Neuron (in vitro differentiated cells): ENCODE results near the gene EMC8.

Source experiments
- H2AFZ ChIP-seq: one replicate; pipeline ENCODE4 v1.6.1; 2013; ENCODE audit warnings: low read depth, mild to moderate bottlenecking, inconsistent platforms, low read length, moderate library complexity
- H3K27me3 ChIP-seq: one replicate; pipeline ENCODE4 v1.6.1; 2013; ENCODE audit warnings: low read length; ENCODE audit not compliant: insufficient read depth
- H3K36me3 ChIP-seq: one replicate; pipeline ENCODE4 v1.6.1; 2013; ENCODE audit warnings: low read length; ENCODE audit not compliant: insufficient read depth
- H3K4me1 ChIP-seq: one replicate; pipeline ENCODE4 v1.6.1; 2013; ENCODE audit warnings: low read length; ENCODE audit not compliant: insufficient read depth
- H3K4me3 ChIP-seq: 2 replicates; pipeline ENCODE4 v1.5.1; 2013; ENCODE audit warnings: mild to moderate bottlenecking, low read length, moderate library complexity
- H3K9me3 ChIP-seq: one replicate; pipeline ENCODE4 v1.6.1; 2013; ENCODE audit warnings: low read length

EMC8 gene

GRCh38 chr16:85829751-85830445, 30.6 kb upstream of the EMC8 start:
- peaks cover 9% of the 10 kb centered on the region for H3K27me3 ChIP-seq
- H3K9me3 ChIP-seq = no peaks in the 10 kb centered on the region
- H3K4me1 ChIP-seq = no peaks in the 10 kb centered on the region
- H3K4me3 ChIP-seq = no peak overlapping the region
- no peaks in the 10 kb centered on the region for H3K36me3 ChIP-seq
- H2AFZ ChIP-seq = no peak overlapping the region

GRCh38 chr16:85829171-85829719, 29.9 kb upstream of the EMC8 start:
- no peaks in the 10 kb centered on the region for H3K9me3 ChIP-seq
- H3K4me3 ChIP-seq = no peak overlapping the region
- H3K4me1 ChIP-seq = no peaks in the 10 kb centered on the region
- no peaks in the 10 kb centered on the region for H3K36me3 ChIP-seq
- peaks cover 9% of the 10 kb centered on the region for H3K27me3 ChIP-seq
- no peak overlapping the region for H2AFZ ChIP-seq

DNA sequence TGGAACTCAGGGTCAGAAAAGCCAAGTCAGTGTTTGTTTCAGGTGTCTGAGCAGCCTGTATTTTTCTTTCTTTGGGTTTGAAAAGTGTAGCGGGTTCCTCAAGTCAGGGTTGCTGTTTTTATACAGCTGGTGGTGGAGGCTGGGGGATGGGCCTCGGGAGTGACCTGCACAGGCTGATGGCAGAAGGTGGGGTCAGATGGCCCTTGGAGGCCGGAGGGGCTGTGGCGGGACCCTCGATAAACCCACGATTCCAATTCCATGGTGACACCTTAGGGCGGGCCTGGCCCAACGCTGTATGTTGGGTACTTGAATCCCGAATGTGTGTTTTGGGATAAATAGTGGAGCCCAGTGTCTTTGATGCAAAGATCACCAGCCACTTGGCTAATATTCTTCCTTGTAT, 28.8 kb upstream of the EMC8 start:
- H3K4me3 ChIP-seq = no peak overlapping the region
- H3K27me3 ChIP-seq = peaks cover 9% of the 10 kb centered on the region
- no peaks in the 10 kb centered on the region for H3K36me3 ChIP-seq
- no peaks in the 10 kb centered on the region for H3K4me1 ChIP-seq
- no peaks in the 10 kb centered on the region for H3K9me3 ChIP-seq
- H2AFZ ChIP-seq = no peak overlapping the region

- no peaks in the 10 kb centered on the region for H3K4me1 ChIP-seq
- no peak overlapping the region for H3K4me3 ChIP-seq
- no peaks in the 10 kb centered on the region for H3K9me3 ChIP-seq
- no peaks in the 10 kb centered on the region for H3K36me3 ChIP-seq
- peaks cover 9% of the 10 kb centered on the region for H3K27me3 ChIP-seq
- no peak overlapping the region for H2AFZ ChIP-seq
These were observed 27.4 kb upstream of the EMC8 start for GRCh38 chr16:85826686-85827247.

- H3K9me3 ChIP-seq = no peaks in the 10 kb centered on the region
These were observed 26.0 kb upstream of the EMC8 start for GRCh38 chr16:85825326-85825725.

GRCh38 chr16:85824161-85825135, 25.1 kb upstream of the EMC8 start:
- H3K36me3 ChIP-seq = no peaks in the 10 kb centered on the region
- H3K4me3 ChIP-seq = no peak overlapping the region
- H3K9me3 ChIP-seq = no peaks in the 10 kb centered on the region

More at GRCh38 chr16:85825326-85825725, 26.0 kb upstream of the EMC8 start:
- no peak overlapping the region for H3K4me3 ChIP-seq
- H3K36me3 ChIP-seq = no peaks in the 10 kb centered on the region
- peaks cover 9% of the 10 kb centered on the region for H3K27me3 ChIP-seq
- H3K4me1 ChIP-seq = no peaks in the 10 kb centered on the region
- no peak overlapping the region for H2AFZ ChIP-seq

GRCh38 chr16:85823328-85823920, 24.1 kb upstream of the EMC8 start:
- Histone ChIP-seq H3K4me3 (no peak overlapping the region), H3K36me3 (no peaks in the 10 kb centered on the region)

More at GRCh38 chr16:85824161-85825135, 25.1 kb upstream of the EMC8 start:
- Histone ChIP-seq H3K4me1 (no peaks in the 10 kb centered on the region), H2AFZ (no peak overlapping the region), H3K27me3 (peaks cover 9% of the 10 kb centered on the region)

GRCh38 chr16:85822145-85822544, 22.8 kb upstream of the EMC8 start:
- Histone ChIP-seq H2AFZ (no peak overlapping the region), H3K4me1 (no peaks in the 10 kb centered on the region), H3K9me3 (no peaks in the 10 kb centered on the region), H3K36me3 (no peaks in the 10 kb centered on the region), H3K27me3 (peaks cover 7% of the 10 kb centered on the region), H3K4me3 (no peak overlapping the region)

More at GRCh38 chr16:85823328-85823920, 24.1 kb upstream of the EMC8 start:
- Histone ChIP-seq H3K9me3 (no peaks in the 10 kb centered on the region), H2AFZ (no peak overlapping the region), H3K27me3 (peaks cover 9% of the 10 kb centered on the region), H3K4me1 (no peaks in the 10 kb centered on the region)

DNA sequence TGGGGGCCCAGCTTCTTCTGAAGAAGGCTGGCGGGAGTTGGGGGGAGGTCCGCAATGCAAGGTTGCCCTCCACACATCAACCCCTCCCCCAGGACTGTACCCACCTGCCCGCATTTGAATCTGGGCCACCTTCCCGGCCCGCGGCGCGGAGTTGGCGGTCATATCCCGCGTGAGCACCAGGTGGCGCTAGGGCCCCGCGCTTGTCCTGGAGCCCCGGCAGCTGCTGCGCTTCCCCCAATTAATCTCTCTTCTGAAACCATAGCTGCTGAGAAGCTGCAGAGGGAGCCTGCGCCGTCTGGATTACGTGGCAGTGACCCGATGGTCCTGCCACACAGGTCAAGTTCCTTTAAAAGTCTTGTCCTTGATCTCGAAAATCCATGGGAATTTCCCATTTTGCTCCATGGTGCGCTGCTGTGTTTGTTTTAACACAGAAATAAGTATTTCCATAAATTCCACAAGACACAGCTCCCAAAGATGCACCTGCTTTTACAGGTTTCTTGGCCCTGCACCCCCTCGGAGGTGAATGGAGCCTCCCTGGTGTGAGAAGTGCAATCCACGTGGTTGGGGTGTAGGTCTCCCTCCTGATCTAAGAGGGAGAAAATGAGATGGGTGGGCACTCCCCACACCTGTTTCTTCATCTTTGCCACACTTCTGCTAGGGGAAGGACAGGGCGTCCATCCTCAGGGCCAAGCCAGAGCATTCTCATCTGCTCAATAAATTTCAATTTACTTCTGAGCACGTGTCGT, 22.2 kb upstream of the EMC8 start:
- H3K9me3 ChIP-seq = no peaks in the 10 kb centered on the region
- H3K36me3 ChIP-seq = no peaks in the 10 kb centered on the region
- H2AFZ ChIP-seq = no peak overlapping the region
- peaks cover under 1% of the 10 kb centered on the region for H3K27me3 ChIP-seq
- no peaks in the 10 kb centered on the region for H3K4me1 ChIP-seq
- no peak overlapping the region for H3K4me3 ChIP-seq

DNA sequence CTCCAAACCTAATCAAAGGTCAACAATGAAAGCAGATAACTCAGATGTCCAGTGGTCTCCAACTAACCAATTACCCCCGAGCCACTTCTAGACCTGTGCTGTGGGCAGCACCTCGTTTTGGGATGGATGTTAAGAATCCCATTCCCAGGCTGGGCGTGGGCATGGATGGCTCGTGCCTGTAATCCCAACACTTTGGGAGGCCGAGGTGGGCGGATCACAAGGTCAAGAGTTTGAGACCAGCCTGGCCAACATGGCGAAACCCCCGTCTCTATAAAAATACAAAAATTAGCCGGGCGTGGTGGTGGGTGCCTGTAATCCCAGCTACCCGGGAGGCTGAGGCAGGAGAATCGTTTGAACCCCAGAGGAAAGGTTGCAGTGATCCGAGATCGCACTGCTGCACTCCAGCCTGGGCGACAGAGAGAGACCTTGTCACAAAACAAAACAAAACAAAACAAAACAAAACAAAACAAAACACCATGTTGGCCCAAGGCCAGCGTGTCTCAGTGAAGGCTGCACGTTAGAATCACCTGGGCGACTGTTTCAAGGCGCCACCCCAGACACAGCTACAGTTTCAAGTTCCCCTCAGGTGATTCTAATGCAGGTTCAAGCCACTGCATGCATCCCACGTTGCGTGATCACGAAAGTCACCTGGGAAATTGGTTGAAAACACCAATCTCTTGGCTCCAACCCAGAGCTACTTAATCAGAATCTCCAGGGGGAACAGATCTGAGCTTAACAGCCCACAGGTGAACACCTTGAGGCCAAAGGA, 21.4 kb upstream of the EMC8 start:
- Histone ChIP-seq H3K4me3 (no peak overlapping the region), H3K36me3 (no peaks in the 10 kb centered on the region), H3K27me3 (peaks cover 2% of the 10 kb centered on the region), H3K4me1 (no peaks in the 10 kb centered on the region), H2AFZ (no peak overlapping the region), H3K9me3 (no peaks in the 10 kb centered on the region)

GRCh38 chr16:85819771-85820170, 20.4 kb upstream of the EMC8 start:
- no peak overlapping the region for H3K4me3 ChIP-seq
- no peak overlapping the region for H2AFZ ChIP-seq
- no peaks in the 10 kb centered on the region for H3K36me3 ChIP-seq
- no peaks in the 10 kb centered on the region for H3K9me3 ChIP-seq
- H3K27me3 ChIP-seq = peaks cover 7% of the 10 kb centered on the region
- H3K4me1 ChIP-seq = no peaks in the 10 kb centered on the region
